HEK293 (cell line): ENCODE results near the gene ADPGK.

Source experiments
- FEZF1 ChIP-seq: fragments of 450-650 bp; formaldehyde crosslinking; IDR thresholded peaks from 2 replicates; pipeline ENCODE4 v1.5.1; 2016; ENCODE audit warnings: missing biosample characterization, missing genetic modification characterization
- GLIS1 ChIP-seq: fragments of 450-650 bp; formaldehyde crosslinking; IDR thresholded peaks from 2 replicates; pipeline ENCODE4 v1.5.1; 2016; ENCODE audit warnings: missing biosample characterization, missing genetic modification characterization
- HOXC10 ChIP-seq: sonication (generic); formaldehyde crosslinking; IDR thresholded peaks from 2 replicates; pipeline ENCODE4 v1.8.1; 2023; ENCODE audit warnings: mild to moderate bottlenecking, missing genetic modification reagents
- OVOL3 ChIP-seq: fragments of 450-650 bp; formaldehyde crosslinking; IDR thresholded peaks from 2 replicates; pipeline ENCODE4 v1.5.1; 2016; ENCODE audit warnings: missing biosample characterization, missing genetic modification characterization
- SP2 ChIP-seq: fragments of 450-650 bp; formaldehyde crosslinking; IDR thresholded peaks from 2 replicates; pipeline ENCODE4 v1.5.1; 2016; ENCODE audit warnings: missing biosample characterization, missing genetic modification characterization
- ZBTB20 ChIP-seq: fragments of 450-650 bp; formaldehyde crosslinking; IDR thresholded peaks from 2 replicates; pipeline ENCODE4 v1.5.1; 2016; ENCODE audit warnings: missing biosample characterization, missing genetic modification characterization
- ZBTB21 ChIP-seq: fragments of 450-650 bp; formaldehyde crosslinking; IDR thresholded peaks from 2 replicates; pipeline ENCODE4 v1.5.1; 2017; ENCODE audit warnings: missing biosample characterization, missing genetic modification characterization
- ZFP69B ChIP-seq: fragments of 450-650 bp; formaldehyde crosslinking; IDR thresholded peaks from 2 replicates; pipeline ENCODE4 v1.5.1; 2016; ENCODE audit warnings: missing biosample characterization, missing genetic modification characterization
- ZNF2 ChIP-seq: fragments of 450-650 bp; formaldehyde crosslinking; IDR thresholded peaks from 2 replicates; pipeline ENCODE4 v1.5.1; 2016; ENCODE audit warnings: missing biosample characterization, missing genetic modification characterization
- ZNF24 ChIP-seq: fragments of 450-650 bp; formaldehyde crosslinking; IDR thresholded peaks from 2 replicates; pipeline ENCODE4 v1.5.1; 2016; ENCODE audit warnings: missing biosample characterization, missing genetic modification characterization
- ZNF335 ChIP-seq: fragments of 450-650 bp; formaldehyde crosslinking; conservative IDR thresholded peaks from 2 replicates; pipeline ENCODE4 v1.5.1; 2016; ENCODE audit warnings: missing biosample characterization, missing genetic modification characterization
- ZNF341 ChIP-seq: fragments of 450-650 bp; formaldehyde crosslinking; IDR thresholded peaks from 2 replicates; pipeline ENCODE4; 2016; ENCODE audit warnings: low read depth, missing biosample characterization, missing genetic modification characterization
- ZNF354C ChIP-seq: fragments of 450-650 bp; formaldehyde crosslinking; IDR thresholded peaks from 2 replicates; pipeline ENCODE4 v1.5.1; 2016; ENCODE audit warnings: missing biosample characterization, missing genetic modification characterization, low read depth, borderline replicate concordance
- ZNF548 ChIP-seq: fragments of 450-650 bp; formaldehyde crosslinking; IDR thresholded peaks from 2 replicates; pipeline ENCODE4 v1.5.1; 2016; ENCODE audit warnings: missing biosample characterization, missing genetic modification characterization
- ZNF561 ChIP-seq: fragments of 450-650 bp; IDR thresholded peaks from 2 replicates; pipeline ENCODE4 v1.5.1; 2018; ENCODE audit warnings: missing biosample characterization, missing genetic modification characterization, borderline replicate concordance
- ZNF626 ChIP-seq: fragments of 450-650 bp; sonication (Bioruptor Pico); formaldehyde crosslinking; IDR thresholded peaks from 2 replicates; pipeline ENCODE4 v1.5.1; 2018; ENCODE audit warnings: missing biosample characterization, missing genetic modification characterization, inconsistent platforms
- ZNF654 ChIP-seq: fragments of 450-650 bp; formaldehyde crosslinking; IDR thresholded peaks from 2 replicates; pipeline ENCODE4 v1.5.1; 2016; ENCODE audit warnings: low read depth, missing biosample characterization, missing genetic modification characterization
- ZNF701 ChIP-seq: fragments of 450-650 bp; formaldehyde crosslinking; IDR thresholded peaks from 2 replicates; pipeline ENCODE4 v1.5.1; 2016; ENCODE audit warnings: missing biosample characterization, missing genetic modification characterization
- ZNF707 ChIP-seq: fragments of 450-650 bp; formaldehyde crosslinking; IDR thresholded peaks from 2 replicates; pipeline ENCODE4 v1.5.1; 2016; ENCODE audit warnings: missing biosample characterization, missing genetic modification characterization
- ZNF792 ChIP-seq: fragments of 450-650 bp; formaldehyde crosslinking; IDR thresholded peaks from 2 replicates; pipeline ENCODE4 v1.5.1; 2016; ENCODE audit warnings: missing biosample characterization, missing genetic modification characterization
- ZNF843 ChIP-seq: fragments of 450-650 bp; formaldehyde crosslinking; IDR thresholded peaks from 2 replicates; pipeline ENCODE4 v1.5.1; 2016; ENCODE audit warnings: missing biosample characterization, missing genetic modification characterization
- TF ChIP-seq, protein P1 (sequence below): fragments of 450-650 bp; formaldehyde crosslinking; IDR thresholded peaks from 2 replicates; pipeline ENCODE4 v1.5.1; 2017; ENCODE audit warnings: missing biosample characterization, missing genetic modification characterization
- TF ChIP-seq, protein P2 (sequence below): fragments of 450-650 bp; formaldehyde crosslinking; IDR thresholded peaks from 2 replicates; pipeline ENCODE4 v1.5.1; 2017; ENCODE audit warnings: missing biosample characterization, missing genetic modification characterization
- TF ChIP-seq, protein P3 (sequence below): fragments of 450-650 bp; formaldehyde crosslinking; IDR thresholded peaks from 2 replicates; pipeline ENCODE4 v1.5.1; 2016; ENCODE audit warnings: missing biosample characterization, missing genetic modification characterization, low read depth
- TF ChIP-seq, protein P4 (sequence below): fragments of 450-650 bp; formaldehyde crosslinking; IDR thresholded peaks from 2 replicates; pipeline ENCODE4 v1.5.1; 2016; ENCODE audit warnings: missing biosample characterization, missing genetic modification characterization
- TF ChIP-seq, protein P5 (sequence below): fragments of 450-650 bp; formaldehyde crosslinking; IDR thresholded peaks from 2 replicates; pipeline ENCODE4 v1.5.1; 2016; ENCODE audit warnings: missing biosample characterization, missing genetic modification characterization
- TF ChIP-seq, protein P6 (sequence below): sonication (generic); formaldehyde crosslinking; IDR thresholded peaks from 2 replicates; pipeline ENCODE4 v1.8.1; 2022; ENCODE audit warnings: mild to moderate bottlenecking, moderate library complexity, missing genetic modification reagents

The ADPGK gene

DNA sequence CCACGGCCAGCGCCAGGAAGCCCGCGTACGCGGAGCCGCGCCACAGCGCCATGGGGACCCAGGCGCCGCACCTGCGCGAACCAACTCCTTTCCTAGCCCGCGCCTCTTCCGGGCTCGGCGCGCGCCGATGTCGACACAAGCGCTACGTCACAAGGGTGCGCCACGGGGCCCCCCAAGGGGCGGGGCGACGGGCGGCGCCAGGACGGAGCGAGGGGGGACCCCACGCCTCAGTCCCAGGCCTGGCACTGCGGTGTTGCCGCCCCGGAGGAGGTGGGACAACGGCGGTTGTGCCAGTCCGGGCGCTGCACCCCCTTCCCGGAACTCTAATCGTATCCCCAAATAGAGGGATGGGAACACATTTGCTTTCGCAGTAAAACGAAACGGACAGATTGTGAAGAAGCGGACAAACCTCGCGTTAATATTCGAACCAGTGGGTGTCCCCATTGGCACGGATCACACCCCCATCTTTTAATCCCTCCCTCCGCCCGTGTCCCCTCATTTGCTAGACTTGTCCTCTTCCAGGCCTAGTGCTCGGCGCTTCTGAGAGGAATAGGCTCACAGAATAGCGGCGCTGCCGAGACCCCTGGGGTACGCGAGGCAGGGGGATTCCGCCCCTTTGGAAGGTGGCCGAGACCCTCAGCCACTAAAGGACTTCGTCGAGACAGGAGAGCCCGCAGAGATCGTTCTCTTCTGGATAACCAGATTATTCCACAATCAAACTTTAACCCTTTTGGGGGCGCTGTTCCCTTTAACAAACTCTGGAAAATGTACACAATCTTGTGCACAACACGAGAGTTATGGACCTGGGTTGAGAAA, at the start of gene ADPGK (continued):
- TF ChIP-seq, protein P1, sequence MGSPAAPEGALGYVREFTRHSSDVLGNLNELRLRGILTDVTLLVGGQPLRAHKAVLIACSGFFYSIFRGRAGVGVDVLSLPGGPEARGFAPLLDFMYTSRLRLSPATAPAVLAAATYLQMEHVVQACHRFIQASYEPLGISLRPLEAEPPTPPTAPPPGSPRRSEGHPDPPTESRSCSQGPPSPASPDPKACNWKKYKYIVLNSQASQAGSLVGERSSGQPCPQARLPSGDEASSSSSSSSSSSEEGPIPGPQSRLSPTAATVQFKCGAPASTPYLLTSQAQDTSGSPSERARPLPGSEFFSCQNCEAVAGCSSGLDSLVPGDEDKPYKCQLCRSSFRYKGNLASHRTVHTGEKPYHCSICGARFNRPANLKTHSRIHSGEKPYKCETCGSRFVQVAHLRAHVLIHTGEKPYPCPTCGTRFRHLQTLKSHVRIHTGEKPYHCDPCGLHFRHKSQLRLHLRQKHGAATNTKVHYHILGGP = 0 out of 2 replicates have a peak, but pooled peaks have one; percentile 7
- TF ChIP-seq, protein P2, sequence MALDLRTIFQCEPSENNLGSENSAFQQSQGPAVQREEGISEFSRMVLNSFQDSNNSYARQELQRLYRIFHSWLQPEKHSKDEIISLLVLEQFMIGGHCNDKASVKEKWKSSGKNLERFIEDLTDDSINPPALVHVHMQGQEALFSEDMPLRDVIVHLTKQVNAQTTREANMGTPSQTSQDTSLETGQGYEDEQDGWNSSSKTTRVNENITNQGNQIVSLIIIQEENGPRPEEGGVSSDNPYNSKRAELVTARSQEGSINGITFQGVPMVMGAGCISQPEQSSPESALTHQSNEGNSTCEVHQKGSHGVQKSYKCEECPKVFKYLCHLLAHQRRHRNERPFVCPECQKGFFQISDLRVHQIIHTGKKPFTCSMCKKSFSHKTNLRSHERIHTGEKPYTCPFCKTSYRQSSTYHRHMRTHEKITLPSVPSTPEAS = peak; percentile 65
- TF ChIP-seq ZNF707 (tag by site-specific recombination) (no peak), ZNF561 (tag by site-specific recombination) (peak; percentile 93), ZNF24 (tag by site-specific recombination) (peak; percentile 96), ZFP69B (tag by site-specific recombination) (peak; percentile 95), GLIS1 (peak; percentile 83), ZNF626 (tag by site-specific recombination) (0 out of 2 replicates have a peak, but pooled peaks have one; percentile 65), ZNF354C (tag by site-specific recombination) (no peak), OVOL3 (tag by site-specific recombination) (peak; percentile 43), ZNF2 (peak; percentile 95), ZNF701 (tag by site-specific recombination) (no peak), ZNF654 (tag by site-specific recombination) (peak; percentile 73), ZNF335 (tag by site-specific recombination) (peak; percentile 85), ZBTB20 (tag by site-specific recombination) (peak; percentile 91), ZBTB21 (tag by site-specific recombination) (peak; percentile 80), ZNF548 (tag by site-specific recombination) (0 out of 2 replicates have a peak, but pooled peaks have one; percentile 35), ZNF341 (peak; percentile 95), ZNF792 (tag by site-specific recombination) (peak; percentile 44; the same call in 1 of the 2 replicates), ZNF843 (peak; percentile 71), FEZF1 (tag by site-specific recombination) (no peak; the same call in 1 of the 2 replicates), HOXC10 (CRISPR knock-in tag) (no peak), SP2 (tag by site-specific recombination) (peak; percentile 98)
- TF ChIP-seq, protein P3, sequence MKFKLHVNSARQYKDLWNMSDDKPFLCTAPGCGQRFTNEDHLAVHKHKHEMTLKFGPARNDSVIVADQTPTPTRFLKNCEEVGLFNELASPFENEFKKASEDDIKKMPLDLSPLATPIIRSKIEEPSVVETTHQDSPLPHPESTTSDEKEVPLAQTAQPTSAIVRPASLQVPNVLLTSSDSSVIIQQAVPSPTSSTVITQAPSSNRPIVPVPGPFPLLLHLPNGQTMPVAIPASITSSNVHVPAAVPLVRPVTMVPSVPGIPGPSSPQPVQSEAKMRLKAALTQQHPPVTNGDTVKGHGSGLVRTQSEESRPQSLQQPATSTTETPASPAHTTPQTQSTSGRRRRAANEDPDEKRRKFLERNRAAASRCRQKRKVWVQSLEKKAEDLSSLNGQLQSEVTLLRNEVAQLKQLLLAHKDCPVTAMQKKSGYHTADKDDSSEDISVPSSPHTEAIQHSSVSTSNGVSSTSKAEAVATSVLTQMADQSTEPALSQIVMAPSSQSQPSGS = peak; percentile 49
- TF ChIP-seq, protein P4, sequence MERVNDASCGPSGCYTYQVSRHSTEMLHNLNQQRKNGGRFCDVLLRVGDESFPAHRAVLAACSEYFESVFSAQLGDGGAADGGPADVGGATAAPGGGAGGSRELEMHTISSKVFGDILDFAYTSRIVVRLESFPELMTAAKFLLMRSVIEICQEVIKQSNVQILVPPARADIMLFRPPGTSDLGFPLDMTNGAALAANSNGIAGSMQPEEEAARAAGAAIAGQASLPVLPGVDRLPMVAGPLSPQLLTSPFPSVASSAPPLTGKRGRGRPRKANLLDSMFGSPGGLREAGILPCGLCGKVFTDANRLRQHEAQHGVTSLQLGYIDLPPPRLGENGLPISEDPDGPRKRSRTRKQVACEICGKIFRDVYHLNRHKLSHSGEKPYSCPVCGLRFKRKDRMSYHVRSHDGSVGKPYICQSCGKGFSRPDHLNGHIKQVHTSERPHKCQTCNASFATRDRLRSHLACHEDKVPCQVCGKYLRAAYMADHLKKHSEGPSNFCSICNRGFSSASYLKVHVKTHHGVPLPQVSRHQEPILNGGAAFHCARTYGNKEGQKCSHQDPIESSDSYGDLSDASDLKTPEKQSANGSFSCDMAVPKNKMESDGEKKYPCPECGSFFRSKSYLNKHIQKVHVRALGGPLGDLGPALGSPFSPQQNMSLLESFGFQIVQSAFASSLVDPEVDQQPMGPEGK (tag by site-specific recombination) = peak; percentile 100
- TF ChIP-seq, protein P5, sequence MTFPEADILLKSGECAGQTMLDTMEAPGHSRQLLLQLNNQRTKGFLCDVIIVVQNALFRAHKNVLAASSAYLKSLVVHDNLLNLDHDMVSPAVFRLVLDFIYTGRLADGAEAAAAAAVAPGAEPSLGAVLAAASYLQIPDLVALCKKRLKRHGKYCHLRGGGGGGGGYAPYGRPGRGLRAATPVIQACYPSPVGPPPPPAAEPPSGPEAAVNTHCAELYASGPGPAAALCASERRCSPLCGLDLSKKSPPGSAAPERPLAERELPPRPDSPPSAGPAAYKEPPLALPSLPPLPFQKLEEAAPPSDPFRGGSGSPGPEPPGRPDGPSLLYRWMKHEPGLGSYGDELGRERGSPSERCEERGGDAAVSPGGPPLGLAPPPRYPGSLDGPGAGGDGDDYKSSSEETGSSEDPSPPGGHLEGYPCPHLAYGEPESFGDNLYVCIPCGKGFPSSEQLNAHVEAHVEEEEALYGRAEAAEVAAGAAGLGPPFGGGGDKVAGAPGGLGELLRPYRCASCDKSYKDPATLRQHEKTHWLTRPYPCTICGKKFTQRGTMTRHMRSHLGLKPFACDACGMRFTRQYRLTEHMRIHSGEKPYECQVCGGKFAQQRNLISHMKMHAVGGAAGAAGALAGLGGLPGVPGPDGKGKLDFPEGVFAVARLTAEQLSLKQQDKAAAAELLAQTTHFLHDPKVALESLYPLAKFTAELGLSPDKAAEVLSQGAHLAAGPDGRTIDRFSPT = peak; percentile 99
- TF ChIP-seq, protein P6, sequence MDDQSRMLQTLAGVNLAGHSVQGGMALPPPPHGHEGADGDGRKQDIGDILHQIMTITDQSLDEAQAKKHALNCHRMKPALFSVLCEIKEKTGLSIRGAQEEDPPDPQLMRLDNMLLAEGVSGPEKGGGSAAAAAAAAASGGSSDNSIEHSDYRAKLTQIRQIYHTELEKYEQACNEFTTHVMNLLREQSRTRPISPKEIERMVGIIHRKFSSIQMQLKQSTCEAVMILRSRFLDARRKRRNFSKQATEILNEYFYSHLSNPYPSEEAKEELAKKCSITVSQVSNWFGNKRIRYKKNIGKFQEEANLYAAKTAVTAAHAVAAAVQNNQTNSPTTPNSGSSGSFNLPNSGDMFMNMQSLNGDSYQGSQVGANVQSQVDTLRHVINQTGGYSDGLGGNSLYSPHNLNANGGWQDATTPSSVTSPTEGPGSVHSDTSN (CRISPR knock-in tag) = peak; percentile 94; the same call in 1 of the 2 replicates
